CD8-positive, alpha-beta memory T cell (primary cell): ENCODE measurements around the gene LEPR. TPM values are rescaled to one million over a fixed set of nuclear protein-coding genes. Genes with fewer than 3 reads are reported as not detected.

Experiments
- CTCF ChIA-PET: fragments of 350-600 bp; sonication (Branson Sonifier 250); formaldehyde crosslinking; loops from one replicate; lab custom pipeline; 2021; ENCODE audit warnings: antibody characterized with exemption; lab: Charles Lee
- POLR2A ChIA-PET: fragments of 350-600 bp; sonication (Branson Sonifier 250); formaldehyde crosslinking; loops from one replicate; lab custom pipeline; 2021; ENCODE audit warnings: antibody characterized with exemption; lab: Charles Lee
- DNase-seq, 5 donors: peaks; one replicate each; pipeline versions ENCODE4 v3.0.0 to v3.0.0-alpha.2; 2020 to 2022; ENCODE audit warnings: mixed read lengths in 1 of 5
- H3K27ac ChIP-seq: one replicate; pipeline ENCODE4 v1.7.0; 2013; ENCODE audit warnings: low read depth, mild to moderate bottlenecking, low read length, moderate library complexity
- H3K27me3 ChIP-seq: 2 replicates; pipeline ENCODE4 v1.7.0; 2013; ENCODE audit warnings: low read length, mild to moderate bottlenecking; ENCODE audit not compliant: insufficient read depth, poor library complexity, severe bottlenecking
- H3K36me3 ChIP-seq: 2 replicates; pipeline ENCODE4 v1.7.0; 2013; ENCODE audit warnings: mild to moderate bottlenecking, low read length, moderate library complexity; ENCODE audit not compliant: insufficient read depth
- H3K4me1 ChIP-seq: 2 replicates; pipeline ENCODE4 v1.7.0; 2013; ENCODE audit warnings: mild to moderate bottlenecking, low read length, moderate library complexity; ENCODE audit not compliant: insufficient read depth
- H3K4me3 ChIP-seq: 2 replicates; pipeline ENCODE4 v1.7.0; 2013; ENCODE audit warnings: mild to moderate bottlenecking, low read length
- H3K9me3 ChIP-seq: 2 replicates; pipeline ENCODE4 v1.7.0; 2013; ENCODE audit warnings: mild to moderate bottlenecking, low read length
- H3K27ac Mint-ChIP-seq, 8 donors: one replicate each; pipeline ENCODE4 v1.8.0; 2020 to 2021; ENCODE audit warnings: mixed read lengths in 8 of 8, mild to moderate bottlenecking in 6 of 8, inconsistent platforms in 3 of 8, moderate library complexity in 3 of 8
- H3K27me3 Mint-ChIP-seq, 2 donors: one replicate each; pipeline ENCODE4 v1.8.0; 2020 to 2021; ENCODE audit warnings: mixed read lengths in 2 of 2, mild to moderate bottlenecking in 1 of 2, moderate library complexity in 1 of 2
- H3K36me3 Mint-ChIP-seq, 3 donors: one replicate each; pipeline ENCODE4 v1.8.0; 2020 to 2021; ENCODE audit warnings: mixed read lengths in 3 of 3, inconsistent platforms in 1 of 3, mild to moderate bottlenecking in 1 of 3
- H3K4me1 Mint-ChIP-seq, 3 donors: one replicate each; pipeline ENCODE4 v1.8.0; 2020 to 2021; ENCODE audit warnings: mixed read lengths in 3 of 3, inconsistent platforms in 1 of 3, mild to moderate bottlenecking in 1 of 3
- H3K4me3 Mint-ChIP-seq, 7 donors: one replicate each; pipeline ENCODE4 v1.8.0; 2020 to 2021; ENCODE audit warnings: mixed read lengths in 7 of 7, mild to moderate bottlenecking in 6 of 7, moderate library complexity in 4 of 7, inconsistent platforms in 2 of 7
- H3K9me3 Mint-ChIP-seq, 5 donors: one replicate each; pipeline ENCODE4 v1.8.0; 2020 to 2022; ENCODE audit warnings: mixed read lengths in 5 of 5, mild to moderate bottlenecking in 3 of 5, moderate library complexity in 2 of 5, inconsistent platforms in 1 of 5
- polyA plus RNA-seq: library from polyadenylated mRNA; unstranded; fragments of 300-500 nt; fragmentation: Illumina TruSeq; gene quantifications from one replicate; pipeline ENCODE4 v1.2.3, GENCODE V29; 2021
- total RNA-seq, 2 experiments: library from RNA; stranded (reverse); gene quantifications; one replicate each; pipeline ENCODE4 v1.2.3, GENCODE V29; 2021

Gene LEPR
- total and polyA plus RNA-seq, 3 experiments from 2014 or later = 1.5 to 3.1 (median 1.8) TPM

DNA sequence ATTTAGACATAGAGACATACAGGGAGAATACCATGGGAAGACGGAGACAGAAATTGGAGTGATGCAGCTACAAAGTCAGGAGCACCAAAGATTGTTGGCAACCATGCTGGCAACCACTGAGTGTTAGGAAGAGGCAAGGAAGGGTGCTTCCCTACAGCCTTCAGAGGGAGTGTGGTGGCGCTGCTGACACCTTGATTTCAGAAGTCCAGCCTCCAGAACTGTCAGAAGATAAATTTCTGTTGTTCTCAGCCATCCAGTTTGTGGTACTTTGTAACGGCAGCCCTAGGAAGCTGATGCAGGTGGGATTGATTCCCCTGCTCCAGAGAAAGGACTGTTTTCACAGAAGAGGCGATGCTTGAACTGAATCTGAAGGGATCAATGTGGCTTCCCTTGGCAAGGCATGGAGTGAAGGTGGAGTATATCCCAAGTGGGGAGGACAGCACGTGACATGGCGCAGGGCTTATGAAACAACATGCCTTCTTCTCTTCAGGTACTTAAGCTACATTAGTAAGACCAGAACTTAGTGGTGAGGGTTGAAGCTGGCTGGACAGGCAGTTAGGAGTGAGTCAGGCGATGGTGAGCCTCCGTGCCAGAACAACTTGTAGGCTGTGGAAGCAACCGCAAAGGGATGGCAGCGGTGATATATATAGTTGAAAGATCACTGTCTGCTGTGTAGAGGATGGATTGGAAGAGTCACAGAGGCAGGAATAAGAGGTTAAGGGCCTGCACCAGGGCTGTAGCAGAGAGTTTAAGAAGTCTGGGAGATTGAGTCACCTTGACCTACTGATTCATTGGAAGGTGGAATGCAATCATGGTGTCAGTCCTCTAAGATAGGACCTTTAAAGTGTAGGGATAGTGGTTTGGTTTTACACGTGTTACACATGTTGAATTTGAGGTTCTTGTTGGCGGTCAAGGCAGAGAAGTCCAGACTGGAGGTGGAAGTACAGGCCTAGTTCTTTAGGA, 2.1 kb downstream of the LEPR start:
- H3K9me3 ChIP-seq = no peaks in the 10 kb centered on the region
- DNase-seq = no peak
- Mint-ChIP-seq H3K4me1 (peaks cover 16 to 25% (median 23%) of the 10 kb centered on the region in 3 donors), H3K9me3 (no peaks in the 10 kb centered on the region), H3K27ac (peak overlapping the region in 1 of 8 donors; percentile 51), H3K36me3 (peaks cover 0 to 30% (median 12%) of the 10 kb centered on the region in 3 donors), H3K4me3 (no peak overlapping the region), H3K27me3 (no peaks in the 10 kb centered on the region)
- H3K4me1 ChIP-seq = peaks cover 23% of the 10 kb centered on the region
- ChIA-PET CTCF (interaction anchor here (1.0 kb wide), 1 partner anchor 8 kb away, joined by 3 read pairs; no protein-coding TSS in a partner anchor), POLR2A (no interaction called here)
- H3K27me3 ChIP-seq = no peaks in the 10 kb centered on the region
- peaks cover 4% of the 10 kb centered on the region for H3K36me3 ChIP-seq
- H3K27ac ChIP-seq = peak overlapping the region; percentile 69
- H3K4me3 ChIP-seq = no peak overlapping the region

DNA sequence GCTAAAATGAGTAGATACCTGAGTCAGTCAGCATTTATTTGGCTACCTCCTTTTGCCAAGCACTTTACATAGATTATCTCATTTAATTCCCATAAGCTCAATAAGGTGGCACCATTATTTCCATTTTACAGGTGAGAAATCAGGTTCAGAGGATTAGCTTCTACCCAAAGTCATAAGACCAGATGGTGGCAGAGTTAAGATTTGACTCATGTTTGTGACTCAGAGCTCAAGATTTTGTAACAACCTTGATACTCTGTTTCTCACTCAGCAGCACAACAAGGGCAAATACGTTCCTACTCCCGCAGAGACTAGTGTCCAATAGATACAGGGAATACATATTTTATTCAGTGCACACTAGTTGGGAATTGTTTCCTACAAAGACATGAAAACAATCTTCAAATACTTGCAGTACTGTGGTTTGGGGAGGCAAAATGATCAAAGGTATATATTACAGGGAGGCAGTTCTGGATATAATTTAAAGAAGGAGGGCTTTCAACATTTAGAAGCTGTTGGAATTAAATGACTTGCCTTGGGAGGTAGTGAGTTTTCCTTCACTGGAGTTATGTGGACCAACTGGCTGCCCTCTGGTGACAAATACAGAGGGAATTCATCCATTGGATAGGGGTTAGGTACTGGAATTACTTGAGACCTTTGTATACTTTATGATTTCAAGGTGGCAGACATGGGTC, 3.6 kb downstream of the LEPR start:
- Histone ChIP-seq H3K36me3 (peaks cover 4% of the 10 kb centered on the region), H3K27me3 (no peaks in the 10 kb centered on the region), H3K9me3 (no peaks in the 10 kb centered on the region), H3K27ac (no peak overlapping the region), H3K4me1 (peaks cover 22% of the 10 kb centered on the region), H3K4me3 (no peak overlapping the region)
- Mint-ChIP-seq H3K27me3 (no peaks in the 10 kb centered on the region), H3K4me3 (no peak overlapping the region), H3K4me1 (peaks cover 17 to 24% (median 22%) of the 10 kb centered on the region in 3 donors), H3K9me3 (no peaks in the 10 kb centered on the region), H3K27ac (no peak overlapping the region), H3K36me3 (peaks cover 0 to 37% (median 12%) of the 10 kb centered on the region in 3 donors)
- POLR2A ChIA-PET = no interaction called here
- no peak for DNase-seq
- CTCF ChIA-PET = no interaction called here

DNA sequence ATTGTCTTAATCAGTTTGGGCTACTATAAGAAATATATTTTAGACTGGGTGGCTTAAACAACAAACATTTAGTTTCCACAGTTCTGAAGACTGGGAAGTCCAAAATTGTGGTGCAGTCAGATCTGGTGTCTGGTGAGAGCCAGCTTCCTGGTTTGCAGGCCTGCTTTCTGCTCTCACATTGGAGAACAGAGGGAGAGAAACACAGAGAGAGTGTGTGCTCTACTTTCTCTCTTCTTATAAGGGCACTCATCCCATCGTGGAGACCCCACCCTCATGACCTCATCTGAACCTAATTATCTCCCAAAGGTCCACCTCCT, 4.1 kb downstream of the LEPR start:
- peaks cover 17% of the 10 kb centered on the region for H3K4me1 ChIP-seq
- Mint-ChIP-seq H3K4me3 (no peak overlapping the region), H3K27me3 (no peaks in the 10 kb centered on the region), H3K4me1 (peaks cover 11 to 21% (median 17%) of the 10 kb centered on the region in 3 donors), H3K9me3 (no peaks in the 10 kb centered on the region), H3K36me3 (peaks cover 0 to 40% (median 12%) of the 10 kb centered on the region in 3 donors), H3K27ac (peak overlapping the region in 3 of 8 donors; percentile 10 to 72 (median 10))
- no peak overlapping the region for H3K4me3 ChIP-seq
- no peaks in the 10 kb centered on the region for H3K27me3 ChIP-seq
- no peak overlapping the region for H3K27ac ChIP-seq
- peaks cover 4% of the 10 kb centered on the region for H3K36me3 ChIP-seq
- no peaks in the 10 kb centered on the region for H3K9me3 ChIP-seq
- DNase-seq = no peak
- CTCF ChIA-PET = no interaction called here
- POLR2A ChIA-PET = no interaction called here

DNA sequence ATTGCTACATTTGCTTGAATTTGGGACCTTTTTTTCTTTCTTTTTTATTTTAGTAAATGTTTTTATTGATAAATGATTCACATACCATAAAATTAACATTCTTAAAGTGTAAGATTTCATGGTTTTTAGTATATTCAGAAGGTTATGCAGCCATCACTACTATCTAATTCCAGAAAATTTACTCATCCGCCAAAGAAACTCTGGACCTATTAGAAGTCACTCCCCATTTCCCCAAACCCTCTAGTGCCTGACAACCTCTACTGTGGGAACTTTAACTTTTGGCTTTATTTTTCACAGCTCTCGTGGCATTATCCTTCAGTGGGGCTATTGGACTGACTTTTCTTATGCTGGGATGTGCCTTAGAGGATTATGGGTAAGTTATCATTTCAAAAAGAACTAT, 4.5 kb downstream of the LEPR start:
- Mint-ChIP-seq H3K4me1 (peaks cover 7 to 16% (median 13%) of the 10 kb centered on the region in 3 donors), H3K4me3 (no peak overlapping the region), H3K36me3 (peaks cover 0 to 41% (median 16%) of the 10 kb centered on the region in 3 donors), H3K27ac (peak overlapping the region in 3 of 8 donors; percentile 9 to 37 (median 17)), H3K9me3 (no peaks in the 10 kb centered on the region), H3K27me3 (no peaks in the 10 kb centered on the region)
- POLR2A ChIA-PET = no interaction called here
- Histone ChIP-seq H3K27me3 (no peaks in the 10 kb centered on the region), H3K9me3 (no peaks in the 10 kb centered on the region), H3K27ac (no peak overlapping the region), H3K36me3 (peaks cover 4% of the 10 kb centered on the region), H3K4me1 (peaks cover 14% of the 10 kb centered on the region), H3K4me3 (no peak overlapping the region)
- no peak for DNase-seq
- CTCF ChIA-PET = no interaction called here

DNA sequence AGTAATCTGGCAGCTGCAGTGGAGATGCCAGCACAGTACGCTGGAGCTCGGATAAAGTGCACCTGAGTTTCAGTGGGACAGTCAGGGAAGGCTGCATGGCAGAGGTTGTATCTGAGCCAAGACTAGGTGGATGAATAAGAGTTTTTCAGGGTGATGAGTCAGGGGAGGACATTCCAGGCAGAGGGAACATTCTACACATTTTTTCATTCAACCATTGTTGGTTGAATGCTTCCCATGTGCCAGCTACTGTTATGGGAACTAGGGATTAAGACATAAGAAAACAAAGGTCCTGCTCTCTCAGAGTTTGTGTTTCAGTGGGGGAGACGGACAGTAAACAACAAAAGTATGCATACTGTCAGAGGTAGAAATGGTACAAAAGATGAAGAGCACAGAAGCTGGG, 5.2 kb downstream of the LEPR start:
- no peak overlapping the region for H3K4me3 ChIP-seq
- Mint-ChIP-seq H3K27ac (peak overlapping the region in 3 of 8 donors; percentile 17 to 79 (median 75)), H3K4me1 (peaks cover 4 to 15% (median 10%) of the 10 kb centered on the region in 3 donors), H3K36me3 (peaks cover 0 to 42% (median 16%) of the 10 kb centered on the region in 3 donors), H3K4me3 (no peak overlapping the region), H3K9me3 (no peaks in the 10 kb centered on the region), H3K27me3 (no peaks in the 10 kb centered on the region)
- H3K27me3 ChIP-seq = no peaks in the 10 kb centered on the region
- no peaks in the 10 kb centered on the region for H3K9me3 ChIP-seq
- peaks cover 14% of the 10 kb centered on the region for H3K4me1 ChIP-seq
- ChIA-PET CTCF (no interaction called here), POLR2A (no interaction called here)
- no peak for DNase-seq
- peaks cover 4% of the 10 kb centered on the region for H3K36me3 ChIP-seq
- H3K27ac ChIP-seq = no peak overlapping the region

DNA sequence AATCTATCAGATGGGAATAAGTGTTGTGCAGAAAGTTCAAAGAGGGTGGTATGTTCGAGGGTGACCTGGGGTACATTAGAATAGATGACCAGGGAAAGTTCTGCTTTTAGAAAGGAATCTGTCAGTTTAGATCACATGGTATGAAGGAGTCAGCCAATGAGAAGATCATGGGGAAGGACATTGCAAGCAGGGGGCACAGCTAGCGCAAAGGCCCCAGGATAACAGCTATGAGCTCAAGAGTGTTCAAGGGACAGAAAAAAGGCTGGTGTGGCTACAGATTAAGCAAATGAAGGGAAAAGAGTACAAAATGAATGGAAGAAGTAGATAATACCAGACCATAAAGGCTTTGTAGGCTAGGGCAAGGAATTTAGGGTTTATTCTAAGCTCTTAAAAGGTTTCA, 8.6 kb downstream of the LEPR start:
- Mint-ChIP-seq H3K36me3 (peaks cover 0 to 60% (median 16%) of the 10 kb centered on the region in 3 donors), H3K27ac (peak overlapping the region in 1 of 8 donors; percentile 49)

DNA sequence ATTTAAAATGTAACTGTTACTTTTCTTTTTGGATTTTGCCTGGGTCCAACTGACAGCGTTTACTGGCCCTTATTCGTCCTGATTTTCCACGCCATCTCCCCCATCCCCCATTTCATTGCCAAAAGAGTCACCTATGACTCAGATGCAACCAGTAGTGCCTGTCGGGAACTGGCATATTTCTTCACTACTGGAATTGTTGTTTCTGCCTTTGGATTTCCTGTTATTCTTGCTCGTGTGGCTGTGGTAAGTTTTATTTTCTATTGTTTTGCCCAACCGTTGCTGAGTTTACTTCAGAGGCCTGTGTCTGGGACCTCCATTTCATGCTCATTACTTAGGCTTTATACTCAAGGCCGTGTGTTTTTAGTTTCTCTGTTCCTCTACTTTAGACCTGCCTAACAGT, 9.3 kb downstream of the LEPR start:
- Mint-ChIP-seq H3K4me3 (no peak overlapping the region), H3K27ac (peak overlapping the region in 1 of 8 donors; percentile 7), H3K36me3 (peaks cover 0 to 66% (median 19%) of the 10 kb centered on the region in 3 donors), H3K27me3 (no peaks in the 10 kb centered on the region), H3K9me3 (no peaks in the 10 kb centered on the region), H3K4me1 (peaks cover 4 to 10% (median 5%) of the 10 kb centered on the region in 3 donors)
- peaks cover 4% of the 10 kb centered on the region for H3K36me3 ChIP-seq
- H3K9me3 ChIP-seq = no peaks in the 10 kb centered on the region
- no peaks in the 10 kb centered on the region for H3K27me3 ChIP-seq
- no peak overlapping the region for H3K4me3 ChIP-seq
- DNase-seq = no peak
- H3K27ac ChIP-seq = no peak overlapping the region
- no peaks in the 10 kb centered on the region for H3K4me1 ChIP-seq
- POLR2A ChIA-PET = no interaction called here
- CTCF ChIA-PET = no interaction called here

More for the DNA sequence above, 8.6 kb downstream of the LEPR start:
- H3K27ac ChIP-seq = no peak overlapping the region
- peaks cover 4% of the 10 kb centered on the region for H3K36me3 ChIP-seq
- DNase-seq = no peak
- no peaks in the 10 kb centered on the region for H3K9me3 ChIP-seq
- CTCF ChIA-PET = interaction anchor here (1.3 kb wide), 1 partner anchor 9 kb away, joined by 9 read pairs; the partner anchor contains the start of genes LEPR and LEPROT
- no peak overlapping the region for H3K4me3 Mint-ChIP-seq
- POLR2A ChIA-PET = no interaction called here
- peaks cover 4 to 16% (median 8%) of the 10 kb centered on the region in 3 donors for H3K4me1 Mint-ChIP-seq
- no peaks in the 10 kb centered on the region for H3K9me3 Mint-ChIP-seq
- H3K27me3 Mint-ChIP-seq = no peaks in the 10 kb centered on the region
- no peaks in the 10 kb centered on the region for H3K4me1 ChIP-seq
- H3K4me3 ChIP-seq = no peak overlapping the region
- no peaks in the 10 kb centered on the region for H3K27me3 ChIP-seq
